GM12892 (cell line): ENCODE measurements around the gene EIF1AY.

Source experiments
- POLR2A ChIP-seq: IDR thresholded peaks from 2 replicates; pipeline ENCODE4 v1.6.1; 2011; ENCODE audit warnings: low read depth, low read length, control low read depth
- POLR2AphosphoS5 ChIP-seq: IDR thresholded peaks from 2 replicates; pipeline ENCODE4 v1.6.1; 2011; ENCODE audit warnings: low read depth, low read length, control low read depth
- TAF1 ChIP-seq: IDR thresholded peaks from 2 replicates; pipeline ENCODE4 v1.6.1; 2011; ENCODE audit warnings: low read depth, mild to moderate bottlenecking, control low read depth, low read length, borderline replicate concordance

GRCh38 chrY:20551840-20552239 lies 23.7 kb upstream of the EIF1AY start:
- TF ChIP-seq TAF1 (no peak), POLR2AphosphoS5 (no peak), POLR2A (no peak)
